ENCODE measurements around the gene CEP162. TPM values are rescaled to one million over a fixed set of nuclear protein-coding genes. Genes with fewer than 3 reads are reported as not detected.
"Not testable (repeated sequence)": the region's sequence is repeated elsewhere in the genome, so short reads cannot be mapped to it uniquely, and the experiment has no call there.

CEP162 gene
- total RNA-seq, 1 experiment from 2014 or later = 2.4 TPM

DNA sequence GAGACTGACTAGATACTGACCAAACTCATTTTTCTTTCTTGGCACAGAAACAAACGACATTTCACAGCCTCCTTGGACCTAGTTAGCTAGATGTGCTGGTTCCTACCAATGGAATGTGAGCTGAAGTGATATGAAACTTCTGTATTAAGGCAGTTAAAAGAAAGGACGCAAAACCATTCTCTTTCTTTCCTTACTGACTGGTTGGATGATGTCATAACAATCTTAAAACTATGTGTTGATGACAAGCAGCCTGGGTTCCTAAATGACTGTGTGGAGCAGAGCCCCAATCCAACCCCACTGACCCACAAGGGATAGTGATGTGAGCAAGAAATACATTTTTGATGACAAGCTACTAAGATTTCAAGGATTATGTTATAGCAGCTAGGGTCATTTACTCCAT, 35.6 kb downstream of the CEP162 start:
- TF ChIP-seq CTCF (IDR thresholded peaks at IDR 0.05; ENCODE audit: unreplicated experiment) = no peak
- intact Hi-C loops (cut with micrococcal nuclease) = no loop called here
- Mint-ChIP-seq H3K27me3 (ENCODE audit: insufficient read depth, unreplicated experiment) (no peaks in the 10 kb centered on the region), H3K27ac (ENCODE audit: low read depth, unreplicated experiment) (no peak overlapping the region), H3K9me3 (ENCODE audit: unreplicated experiment) (no peaks in the 10 kb centered on the region), H3K36me3 (ENCODE audit: insufficient read depth, unreplicated experiment) (peaks cover 8% of the 10 kb centered on the region), H3K4me3 (ENCODE audit: unreplicated experiment) (no peak overlapping the region), H3K4me1 (ENCODE audit: insufficient read depth, unreplicated experiment) (peaks cover 8% of the 10 kb centered on the region)
- BruUV-seq (replicated peaks) = no TSS peak
- ChIA-PET CTCF (interaction anchor here (1.4 kb wide), 1 partner anchor 35 kb away, joined by 3 read pairs; the partner anchor contains the start of gene CEP162), POLR2A (no interaction called here)
- no peak for DNase-seq (ENCODE audit: unreplicated experiment)

DNA sequence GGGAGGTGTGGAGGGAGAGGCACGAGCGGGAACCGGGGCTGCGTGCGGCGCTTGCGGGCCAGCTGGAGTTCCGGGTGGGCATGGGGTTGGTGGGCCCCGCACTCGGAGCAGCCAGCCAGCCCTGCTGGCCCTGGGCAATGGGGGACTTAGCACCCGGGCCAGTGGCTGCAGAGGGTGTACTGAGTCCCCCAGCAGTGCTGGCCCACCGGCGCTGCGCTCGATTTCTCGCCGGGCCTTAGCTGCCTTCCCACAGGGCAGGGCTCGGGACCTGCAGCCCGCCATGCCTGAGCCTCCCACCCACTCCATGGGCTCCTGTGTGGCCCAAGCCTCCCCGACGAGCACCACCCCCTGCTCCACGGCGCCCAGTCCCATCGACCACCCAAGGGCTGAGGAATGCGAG, 38.1 kb downstream of the CEP162 start:
- intact Hi-C loops (cut with micrococcal nuclease); CTCF ChIA-PET: not testable (repeated sequence)

DNA sequence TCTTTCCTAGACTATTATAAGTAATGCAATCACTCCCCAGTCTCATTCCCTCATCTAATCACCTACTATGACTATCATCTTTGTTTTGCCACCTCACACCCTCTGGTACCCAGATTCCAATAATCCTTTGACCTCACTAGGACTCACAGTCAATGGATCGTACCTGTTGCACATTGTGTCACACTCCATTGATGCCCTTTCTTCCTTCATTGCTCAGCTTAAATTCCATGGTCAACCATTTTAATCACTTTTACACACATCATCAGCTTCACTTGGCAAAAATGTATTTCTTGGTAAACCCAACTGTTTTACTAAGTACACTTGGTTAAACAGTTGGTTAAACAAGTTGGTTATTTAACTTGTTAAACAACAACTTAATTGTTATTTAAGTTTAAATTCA, 44.0 kb downstream of the CEP162 start:
- no peaks in the 10 kb centered on the region for H3K9me3 Mint-ChIP-seq (ENCODE audit: unreplicated experiment)
- no peaks in the 10 kb centered on the region for H3K36me3 Mint-ChIP-seq (ENCODE audit: insufficient read depth, unreplicated experiment)
- no peak for DNase-seq (ENCODE audit: unreplicated experiment)
- H3K4me1 Mint-ChIP-seq (ENCODE audit: insufficient read depth, unreplicated experiment) = no peaks in the 10 kb centered on the region
- POLR2A ChIA-PET = no interaction called here
- H3K27ac Mint-ChIP-seq (ENCODE audit: low read depth, unreplicated experiment) = no peak overlapping the region
- intact Hi-C loops (cut with micrococcal nuclease) = no loop called here
- no peak for TF ChIP-seq CTCF (IDR thresholded peaks at IDR 0.05; ENCODE audit: unreplicated experiment)
- no TSS peak for BruUV-seq (replicated peaks)
- CTCF ChIA-PET = no interaction called here
- H3K27me3 Mint-ChIP-seq (ENCODE audit: insufficient read depth, unreplicated experiment) = no peaks in the 10 kb centered on the region
- H3K4me3 Mint-ChIP-seq (ENCODE audit: unreplicated experiment) = no peak overlapping the region

More for the DNA sequence above, 38.1 kb downstream of the CEP162 start:
- H3K4me1 Mint-ChIP-seq (ENCODE audit: insufficient read depth, unreplicated experiment); H3K4me3 Mint-ChIP-seq (ENCODE audit: unreplicated experiment); POLR2A ChIA-PET; H3K36me3 Mint-ChIP-seq (ENCODE audit: insufficient read depth, unreplicated experiment); DNase-seq (ENCODE audit: unreplicated experiment); H3K27me3 Mint-ChIP-seq (ENCODE audit: insufficient read depth, unreplicated experiment); BruUV-seq (replicated peaks); H3K27ac Mint-ChIP-seq (ENCODE audit: low read depth, unreplicated experiment); H3K9me3 Mint-ChIP-seq (ENCODE audit: unreplicated experiment): not testable (repeated sequence)

DNA sequence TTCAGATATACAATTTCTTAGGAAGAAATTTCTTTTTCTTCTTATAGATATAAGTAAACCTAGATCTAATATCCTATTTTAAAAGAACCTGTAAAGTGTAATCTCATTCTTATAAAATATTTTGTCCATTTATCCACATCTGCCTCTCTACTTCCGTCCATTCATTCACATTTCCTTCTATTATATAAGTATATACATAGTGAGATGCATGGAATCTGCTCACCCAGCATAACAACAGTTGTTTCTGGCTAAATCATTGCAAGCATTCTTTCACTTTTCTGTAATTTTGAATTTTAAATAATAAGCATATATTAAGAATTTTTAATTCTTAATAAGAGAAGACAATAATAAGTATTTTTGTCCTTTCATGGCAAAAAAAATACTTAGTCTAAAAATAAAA, 45.4 kb downstream of the CEP162 start:
- DNase-seq (ENCODE audit: unreplicated experiment) = no peak
- no peaks in the 10 kb centered on the region for H3K36me3 Mint-ChIP-seq (ENCODE audit: insufficient read depth, unreplicated experiment)
- ChIA-PET CTCF (interaction anchor here (0.5 kb wide), 1 partner anchor 18 kb away, joined by 3 read pairs; no protein-coding TSS in a partner anchor), POLR2A (no interaction called here)
- H3K9me3 Mint-ChIP-seq (ENCODE audit: unreplicated experiment) = no peaks in the 10 kb centered on the region
- H3K27me3 Mint-ChIP-seq (ENCODE audit: insufficient read depth, unreplicated experiment) = no peaks in the 10 kb centered on the region
- TF ChIP-seq CTCF (IDR thresholded peaks at IDR 0.05; ENCODE audit: unreplicated experiment) = no peak
- H3K27ac Mint-ChIP-seq (ENCODE audit: low read depth, unreplicated experiment) = no peak overlapping the region
- no TSS peak for BruUV-seq (replicated peaks)
- no peaks in the 10 kb centered on the region for H3K4me1 Mint-ChIP-seq (ENCODE audit: insufficient read depth, unreplicated experiment)
- H3K4me3 Mint-ChIP-seq (ENCODE audit: unreplicated experiment) = no peak overlapping the region
- intact Hi-C loops (cut with micrococcal nuclease) = no loop called here

DNA sequence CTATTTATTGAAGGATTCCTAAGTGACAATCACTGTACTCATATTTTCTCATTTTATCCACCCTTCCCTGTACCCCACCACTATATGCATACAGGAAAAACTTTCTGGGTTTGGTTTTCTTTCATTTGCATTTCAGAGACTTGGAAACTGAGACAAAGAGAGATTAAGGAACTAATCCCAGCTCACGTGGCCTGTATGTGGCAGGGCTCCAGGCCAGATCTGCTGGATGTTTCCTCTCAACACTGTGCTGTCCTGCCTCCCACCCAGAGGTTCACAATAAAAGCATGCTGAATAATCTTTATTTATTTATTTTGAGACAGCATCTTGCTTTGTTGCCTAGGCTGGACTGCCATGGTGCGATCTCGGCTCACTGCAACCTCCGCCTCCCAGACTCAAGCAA, 50.2 kb downstream of the CEP162 start:
- ChIA-PET POLR2A (no interaction called here), CTCF (interaction anchor here (0.6 kb wide), 1 partner anchor 311 kb away, joined by 3 read pairs; no protein-coding TSS in a partner anchor)
- no peaks in the 10 kb centered on the region for H3K36me3 Mint-ChIP-seq (ENCODE audit: insufficient read depth, unreplicated experiment)
- no peak overlapping the region for H3K27ac Mint-ChIP-seq (ENCODE audit: low read depth, unreplicated experiment)
- H3K27me3 Mint-ChIP-seq (ENCODE audit: insufficient read depth, unreplicated experiment) = no peaks in the 10 kb centered on the region
- DNase-seq (ENCODE audit: unreplicated experiment) = no peak
- BruUV-seq (replicated peaks) = no TSS peak
- no peaks in the 10 kb centered on the region for H3K4me1 Mint-ChIP-seq (ENCODE audit: insufficient read depth, unreplicated experiment)
- H3K4me3 Mint-ChIP-seq (ENCODE audit: unreplicated experiment) = no peak overlapping the region
- no peak for TF ChIP-seq CTCF (IDR thresholded peaks at IDR 0.05; ENCODE audit: unreplicated experiment)
- intact Hi-C loops (cut with micrococcal nuclease) = no loop called here
- H3K9me3 Mint-ChIP-seq (ENCODE audit: unreplicated experiment) = no peaks in the 10 kb centered on the region

All from MCF 10A (cell line).